NCI-H1092 treated with DMSO at 0.1 percent for 48 hours (cell line): ENCODE results near the gene EFHC1.
A peak's percentile ranks its signal among the peaks of the same experiment; 100 is the strongest.
"Not testable (repeated sequence)": the region's sequence is repeated elsewhere in the genome, so short reads cannot be mapped to it uniquely, and the experiment has no call there.

Source experiments
- DNase-seq: peaks from one replicate; lab custom pipeline; 2025; lab: John Stamatoyannopoulos, UW

The EFHC1 gene

DNA sequence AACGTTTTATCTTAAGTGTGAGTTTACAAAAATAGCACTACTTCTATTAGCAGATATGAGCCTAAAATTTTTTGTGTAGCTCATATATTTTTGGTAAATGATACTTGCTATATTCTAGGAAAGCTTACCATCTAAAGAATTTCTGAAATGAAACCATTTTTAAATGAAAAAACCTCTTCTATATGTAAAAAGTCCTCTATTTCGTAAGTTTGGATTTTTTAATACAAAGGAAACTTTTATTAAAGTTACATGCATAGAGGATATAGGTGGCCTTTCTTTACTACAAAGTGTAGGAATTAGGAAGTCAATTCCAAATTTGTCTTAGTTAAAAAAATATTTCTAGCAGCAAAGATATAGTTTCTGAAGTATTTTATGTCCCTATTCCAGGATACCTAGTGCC, 18.8 kb downstream of the EFHC1 start:
- no peak for DNase-seq

- DNase-seq = no peak
These were observed 34.4 kb downstream of the EFHC1 start for GRCh38 chr6:52454556-52454955.

- no peak for DNase-seq
These were observed 37.0 kb downstream of the EFHC1 start for GRCh38 chr6:52457096-52457495.

DNA sequence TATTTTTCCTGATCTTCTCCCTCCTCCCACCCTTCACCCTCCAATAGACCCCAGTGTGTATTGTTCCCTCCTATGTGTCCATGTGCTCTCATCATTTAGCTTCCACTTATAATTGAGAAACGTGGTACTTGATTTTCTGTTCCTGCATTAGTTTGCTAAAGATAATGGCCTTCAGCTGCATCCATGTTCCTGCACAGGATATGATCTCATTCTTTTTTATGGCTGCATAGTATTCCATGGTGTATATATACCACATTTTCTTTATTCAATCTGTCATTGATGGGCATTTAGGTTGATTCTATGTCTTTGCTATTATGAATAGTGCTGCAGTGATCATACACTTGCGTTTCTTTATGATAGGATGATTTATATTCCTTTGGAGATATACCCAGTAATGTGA, 41.1 kb downstream of the EFHC1 start:
- not testable (repeated sequence) for DNase-seq

GRCh38 chr6:52474173-52474572, 54.0 kb downstream of the EFHC1 start:
- DNase-seq = no peak

DNA sequence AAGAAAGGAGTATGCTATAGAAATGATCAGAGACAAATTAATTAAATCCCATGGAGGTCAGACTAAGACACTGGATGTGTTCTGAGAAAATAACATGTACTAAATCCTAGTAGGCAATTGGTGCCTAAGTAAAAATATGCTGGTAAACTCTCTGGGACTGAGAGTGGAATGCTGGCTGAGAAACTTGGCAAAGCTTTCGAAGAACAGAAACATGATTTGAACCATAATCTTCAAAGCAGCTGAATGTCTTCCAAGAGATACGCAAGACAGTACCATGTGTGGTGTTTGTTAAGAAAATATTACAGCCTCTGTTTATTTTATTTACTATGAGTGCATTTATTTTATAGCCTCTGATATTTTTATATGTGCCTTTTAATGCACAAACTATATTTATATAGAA, 55.2 kb downstream of the EFHC1 start:
- DNase-seq = no peak

DNA sequence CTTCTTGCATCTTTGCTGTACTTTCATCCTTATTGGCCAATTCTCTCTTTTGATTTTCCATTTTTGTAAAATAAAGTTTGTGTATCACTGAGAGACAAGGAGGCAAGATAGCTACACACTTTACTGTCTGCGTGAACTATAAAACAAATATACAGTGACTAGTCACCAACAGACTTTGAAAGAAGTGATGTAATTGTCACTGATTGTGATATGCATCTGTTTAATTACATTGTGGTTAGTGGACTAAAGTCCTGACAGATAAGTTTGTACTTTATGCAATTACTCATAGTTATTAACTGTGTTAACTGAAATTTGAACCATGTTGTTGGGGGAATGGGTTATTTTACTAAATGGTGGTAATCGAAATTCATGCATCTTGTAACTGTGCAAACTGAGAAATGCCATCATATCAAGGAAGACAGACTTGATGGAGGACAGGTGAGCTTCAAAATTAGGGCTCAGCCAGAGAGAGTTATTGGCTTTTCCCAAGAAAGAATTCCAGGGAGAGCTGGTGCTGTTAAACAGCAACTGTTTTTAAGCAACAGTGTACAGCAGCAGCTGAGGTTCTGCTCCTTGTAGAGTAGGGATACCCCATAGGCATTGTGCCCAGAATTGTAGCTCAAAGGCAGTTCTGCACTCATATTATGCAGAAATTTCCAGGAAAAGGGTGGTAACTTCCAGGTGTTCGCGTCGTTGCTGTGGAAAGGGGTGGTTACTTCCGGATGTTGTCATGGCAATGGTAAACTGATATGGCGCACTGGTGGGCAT, 62.9 kb downstream of the EFHC1 start:
- DNase-seq = no peak

DNA sequence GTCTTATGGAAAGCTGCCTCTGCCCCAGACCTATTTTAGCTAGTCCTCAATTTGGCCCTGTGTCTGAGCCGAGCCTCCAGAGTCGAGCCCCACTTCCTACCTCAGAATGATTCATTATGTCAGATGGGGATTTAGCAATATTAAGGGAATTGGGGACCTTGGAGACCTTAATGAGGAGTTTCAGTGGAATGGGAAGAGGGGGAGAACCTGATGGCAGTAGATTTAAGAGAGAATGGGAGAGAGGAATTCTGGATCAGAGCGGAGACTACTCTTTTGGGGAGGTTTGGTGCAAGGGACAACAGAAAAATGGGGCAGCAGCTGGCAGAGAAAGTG, 63.5 kb downstream of the EFHC1 start:
- DNase-seq = no peak

- DNase-seq = no peak
These were observed 69.7 kb downstream of the EFHC1 start for GRCh38 chr6:52489881-52490280.

DNA sequence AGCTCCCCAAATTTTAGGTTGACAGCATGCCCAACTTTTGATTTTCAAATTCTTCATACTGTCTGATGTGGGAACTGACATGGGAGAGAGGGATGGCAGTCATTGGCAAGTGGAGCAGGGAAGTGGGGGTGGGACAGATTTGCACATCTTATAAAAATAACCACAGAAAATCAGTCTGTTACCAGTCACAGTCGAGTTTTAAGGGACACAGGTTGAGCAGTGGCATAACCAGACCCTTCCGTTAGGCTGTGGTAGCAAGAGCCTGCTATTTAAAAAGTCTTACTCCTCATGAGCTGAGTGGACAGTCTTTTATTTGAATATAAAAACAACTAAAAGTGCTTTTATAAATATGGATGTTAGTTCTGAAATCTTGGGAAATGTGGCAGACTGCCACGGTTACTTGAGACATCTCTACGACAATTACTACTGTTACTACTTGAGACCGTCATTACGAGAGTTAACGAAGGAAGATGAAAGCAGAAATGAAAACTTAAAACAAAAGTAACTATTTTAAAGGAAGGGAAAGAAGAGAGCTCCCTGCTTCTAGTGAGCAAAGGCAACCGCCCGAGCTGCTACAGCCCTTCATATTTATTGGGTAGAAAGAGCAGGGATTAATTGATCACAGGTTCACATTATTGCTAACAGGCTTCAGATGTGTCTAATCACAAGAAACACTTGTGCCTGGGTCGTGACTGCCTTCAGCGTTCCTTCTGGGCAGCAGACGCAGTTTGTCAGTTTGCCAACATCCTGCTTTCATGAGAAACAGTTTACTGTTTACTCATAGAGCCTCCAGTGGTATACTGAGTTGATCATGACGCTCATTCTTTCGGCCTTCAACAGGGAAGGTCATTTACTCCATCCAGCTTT, 71.3 kb downstream of the EFHC1 start:
- DNase-seq = no peak

GRCh38 chr6:52493669-52494068, 73.5 kb downstream of the EFHC1 start:
- DNase-seq = no peak

GRCh38 chr6:52494298-52495072, 74.3 kb downstream of the EFHC1 start:
- DNase-seq = no peak

GRCh38 chr6:52495922-52496321, 75.8 kb downstream of the EFHC1 start:
- DNase-seq = peak; percentile 0

GRCh38 chr6:52496631-52497030, 76.5 kb downstream of the EFHC1 start:
- DNase-seq = no peak

- DNase-seq = peak; percentile 74
These were observed 77.7 kb downstream of the EFHC1 start for GRCh38 chr6:52497652-52498408.

GRCh38 chr6:52498538-52499017, 78.4 kb downstream of the EFHC1 start:
- no peak for DNase-seq

DNA sequence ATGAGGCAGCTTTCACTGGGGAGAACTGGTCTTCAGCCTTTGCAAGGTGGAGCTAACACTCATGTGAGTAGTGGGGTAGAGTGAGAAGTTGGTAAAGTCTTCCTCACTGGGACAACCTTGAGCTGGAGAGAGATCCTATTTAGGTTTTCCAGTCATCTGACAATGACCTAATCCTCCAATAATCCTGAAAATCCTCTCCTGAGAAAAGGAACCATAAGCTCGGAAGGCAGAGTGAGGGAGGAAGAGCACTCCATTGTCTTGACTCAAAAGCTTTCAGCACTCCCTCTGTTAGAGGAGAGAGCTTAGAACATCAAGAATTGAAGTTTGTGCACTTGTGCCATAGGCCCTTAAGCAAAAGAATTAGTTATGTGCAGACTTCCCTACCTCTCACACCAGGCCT, 78.9 kb downstream of the EFHC1 start:
- DNase-seq = no peak

DNA sequence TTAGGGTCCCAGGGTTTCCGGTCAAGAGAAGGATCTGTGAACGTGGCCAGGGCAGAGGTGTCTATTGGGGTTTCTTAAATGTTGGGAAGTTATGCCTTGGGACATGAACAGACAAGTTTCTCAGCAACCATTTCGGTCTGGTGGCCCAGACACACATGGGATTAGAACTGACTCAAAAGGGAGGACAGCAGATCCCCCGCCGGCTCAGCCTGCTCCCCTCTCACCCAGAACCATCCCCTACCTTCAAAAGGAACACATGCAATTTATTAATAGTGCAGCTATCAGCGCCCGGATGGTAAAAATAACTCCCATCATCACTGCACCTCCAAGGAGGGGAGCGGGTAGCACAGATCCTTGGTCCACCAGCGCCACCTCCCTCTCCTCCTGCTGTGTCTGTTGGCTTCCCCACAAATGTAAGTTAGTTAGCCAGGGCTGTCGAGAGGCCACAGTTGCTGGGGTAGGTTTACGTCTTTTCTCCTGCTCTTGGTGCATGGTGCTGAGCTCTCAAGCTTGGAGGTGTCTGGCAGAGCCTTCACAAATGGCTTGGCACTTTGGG, 79.6 kb downstream of the EFHC1 start:
- no peak for DNase-seq

DNA sequence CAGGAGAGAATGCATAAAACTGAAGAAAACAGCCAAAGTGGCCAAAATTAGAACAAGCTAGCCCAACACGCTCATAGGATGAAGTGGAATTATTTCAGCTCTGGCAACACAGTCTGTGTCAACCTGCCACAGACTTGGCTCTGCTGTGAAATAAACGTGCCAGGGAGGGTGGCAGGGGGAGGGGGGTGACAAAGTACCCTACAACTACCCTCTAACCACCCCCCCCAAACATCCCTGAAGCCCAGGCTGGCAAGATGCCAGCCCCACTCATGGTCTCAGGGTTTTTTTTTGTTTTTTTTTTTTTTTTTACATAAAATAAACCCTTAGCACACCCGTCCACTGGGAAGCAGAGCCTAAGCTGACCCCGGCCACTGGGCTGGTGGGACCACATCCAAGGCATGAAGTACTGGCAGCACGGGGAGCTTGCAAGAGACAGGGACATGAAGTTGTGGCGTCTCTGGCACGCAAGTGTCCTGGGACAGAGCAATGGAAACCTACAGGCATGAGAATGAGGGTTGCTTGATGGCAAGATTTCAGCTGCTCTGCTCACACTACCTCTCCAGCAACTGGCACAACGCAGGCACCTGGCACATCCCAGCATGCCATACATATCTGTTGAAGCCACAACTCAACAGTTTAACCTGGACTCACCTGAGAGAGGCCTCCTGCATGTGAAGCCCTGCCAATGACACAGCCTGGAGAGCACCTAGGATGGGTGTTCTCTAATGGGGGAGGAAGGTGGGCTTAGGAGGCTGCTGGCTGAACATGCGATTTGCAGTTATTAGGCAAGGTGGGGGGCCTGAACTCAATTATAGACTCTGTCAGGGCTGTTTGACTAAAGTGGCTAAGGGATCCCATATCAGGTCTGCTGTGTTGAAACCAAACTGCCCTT, 80.3 kb downstream of the EFHC1 start:
- DNase-seq = no peak

GRCh38 chr6:52502306-52503029, 82.3 kb downstream of the EFHC1 start:
- no peak for DNase-seq
